Stimulated activated CD8-positive, alpha-beta memory T cell treated with anti-CD3 and anti-CD28 coated beads, Interleukin-4, amount 100 ng/mL, for 24 hours (primary cell): ENCODE results near the gene MPPED2.
A peak's percentile ranks its signal among the peaks of the same experiment; 100 is the strongest.

Experiments used
- DNase-seq: peaks from one replicate; pipeline ENCODE4 v3.0.0-alpha.2; 2020; ENCODE audit warnings: low read depth

The MPPED2 gene, protein sequence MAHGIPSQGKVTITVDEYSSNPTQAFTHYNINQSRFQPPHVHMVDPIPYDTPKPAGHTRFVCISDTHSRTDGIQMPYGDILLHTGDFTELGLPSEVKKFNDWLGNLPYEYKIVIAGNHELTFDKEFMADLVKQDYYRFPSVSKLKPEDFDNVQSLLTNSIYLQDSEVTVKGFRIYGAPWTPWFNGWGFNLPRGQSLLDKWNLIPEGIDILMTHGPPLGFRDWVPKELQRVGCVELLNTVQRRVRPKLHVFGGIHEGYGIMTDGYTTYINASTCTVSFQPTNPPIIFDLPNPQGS

DNA sequence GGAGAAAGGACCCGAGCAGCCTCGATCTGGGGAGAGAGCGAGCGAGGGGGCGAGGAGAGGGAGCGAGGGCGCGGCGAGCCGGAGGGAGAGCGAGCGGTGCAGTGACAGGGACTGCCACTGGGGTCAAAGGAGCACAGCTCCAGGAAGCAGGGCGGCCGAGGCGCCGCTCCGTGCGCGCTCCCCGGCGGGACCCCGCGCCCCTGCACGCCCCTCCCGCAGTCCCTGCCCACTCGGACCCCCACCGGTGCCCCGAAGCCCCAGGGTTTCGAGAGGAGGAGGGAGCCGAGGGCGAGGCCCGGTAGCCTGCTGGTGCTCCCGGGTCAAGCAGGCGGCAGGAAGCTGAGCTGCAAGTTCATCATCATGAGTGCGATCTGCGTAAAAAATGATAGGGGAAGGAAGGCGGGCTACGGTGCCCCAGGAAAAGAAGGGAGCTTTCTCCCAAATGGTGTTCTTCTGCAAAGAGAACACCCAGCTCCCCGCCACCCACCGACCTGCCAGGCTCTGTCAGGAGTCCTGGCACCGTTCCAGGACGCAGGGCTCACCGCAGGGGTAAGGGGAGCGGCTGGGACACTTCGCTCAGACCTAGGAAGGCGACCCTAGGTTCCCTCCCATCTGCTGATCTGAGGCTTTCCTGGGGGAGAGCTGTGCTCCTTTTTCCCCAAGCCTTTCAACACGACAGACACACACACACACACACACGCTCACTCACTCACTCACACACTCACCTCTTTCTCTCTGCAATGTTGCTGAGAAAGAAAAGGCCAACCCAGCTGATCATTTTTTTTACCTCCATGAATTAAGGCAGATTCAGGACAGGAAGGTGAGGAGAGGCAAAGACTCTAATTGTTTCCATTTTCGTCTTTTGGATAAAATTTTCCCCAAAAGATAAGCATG lies at the start of gene MPPED2:
Gene MPPED2, minus strand, starts transcription at position 103 of the 894 bp plus-strand sequence. CDS start 5,980 bp downstream, outside the sequence.
- DNase-seq: peak; percentile 10

DNA sequence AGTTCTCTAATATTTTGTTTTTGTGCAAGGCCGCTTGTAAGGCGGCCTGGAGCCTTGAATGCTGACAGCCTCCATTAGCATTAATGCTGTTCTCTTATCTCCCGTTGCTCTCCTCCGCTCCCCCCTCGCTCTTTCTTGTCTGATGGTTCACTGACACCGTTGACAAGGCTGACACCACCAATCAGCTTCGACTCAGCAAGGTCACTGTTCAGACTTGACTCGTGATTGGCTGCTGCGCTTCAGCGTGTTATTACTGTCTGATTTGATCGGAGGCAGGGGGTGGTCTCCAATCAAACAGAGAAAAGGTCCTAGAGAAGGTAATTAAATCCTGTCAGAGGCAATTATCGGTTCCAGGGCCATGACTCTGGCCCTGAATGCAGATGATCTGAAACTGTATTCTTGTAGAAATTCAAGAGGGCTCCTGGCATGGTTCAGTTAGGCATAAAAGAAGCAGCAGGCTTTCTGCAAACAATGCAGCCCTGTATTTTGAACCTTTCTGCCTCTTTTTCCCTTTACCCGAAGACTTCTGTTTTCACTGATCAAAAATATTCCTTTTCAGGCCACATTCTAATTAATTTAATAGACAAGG lies 49.3 kb upstream of the MPPED2 start:
- DNase-seq: no peak

DNA sequence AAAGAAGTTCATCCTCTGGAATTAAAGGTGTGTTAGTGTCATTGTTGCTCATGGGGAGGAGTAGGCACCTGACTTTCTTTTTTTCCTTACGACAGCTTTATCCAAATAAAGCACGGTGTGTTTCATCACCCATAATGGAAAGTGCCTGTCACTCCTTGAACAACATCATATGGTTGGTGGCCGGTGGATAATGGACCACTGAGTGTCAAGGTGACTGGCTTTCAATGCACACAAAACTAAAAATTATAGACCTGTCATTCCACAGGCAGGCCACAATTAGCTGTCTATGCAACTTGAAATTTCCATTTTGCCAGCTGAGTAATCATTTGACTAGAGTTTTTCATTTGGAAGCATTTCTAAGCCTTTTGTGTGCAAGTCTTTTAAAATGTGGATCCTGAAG lies 45.0 kb upstream of the MPPED2 start:
- DNase-seq: no peak

DNA sequence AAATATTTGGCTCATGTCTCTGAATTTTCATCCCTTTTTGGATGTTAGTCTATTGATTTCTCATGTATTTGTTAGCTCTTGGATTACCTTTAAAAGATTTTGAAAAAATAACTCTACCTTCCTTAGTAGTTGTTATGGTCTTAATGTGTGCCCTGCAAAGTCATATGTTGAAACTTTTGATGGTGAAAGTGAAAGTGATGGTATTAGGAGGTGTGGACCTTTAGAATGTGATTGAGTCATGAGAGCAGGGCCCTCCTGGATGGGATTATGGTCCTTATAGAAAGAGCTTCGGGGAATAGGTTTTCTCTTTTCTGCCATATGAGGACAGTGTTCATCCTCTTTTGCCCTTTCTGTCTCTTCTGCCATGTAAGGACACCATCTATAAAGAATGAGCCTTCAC lies 33.6 kb upstream of the MPPED2 start:
- no peak for DNase-seq

DNA sequence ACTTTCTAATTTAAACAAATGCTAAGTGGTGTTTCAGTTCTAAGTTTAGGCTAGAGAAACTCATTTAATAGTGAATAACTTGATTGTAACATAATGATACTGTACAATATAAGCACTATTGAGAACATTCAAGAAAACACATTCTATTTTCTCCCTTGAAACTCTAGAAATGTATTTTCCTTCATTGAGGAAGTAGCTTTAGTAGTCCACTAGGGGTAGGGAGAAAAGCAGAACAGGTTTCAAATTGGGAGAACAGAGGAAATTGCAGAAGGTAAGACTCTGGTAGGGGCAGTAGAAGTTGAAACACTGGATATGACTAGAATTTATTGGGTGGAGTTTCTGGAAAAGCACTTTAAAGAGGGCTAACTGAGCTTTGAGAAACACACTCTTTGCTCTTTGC lies 31.6 kb upstream of the MPPED2 start:
- DNase-seq: no peak

DNA sequence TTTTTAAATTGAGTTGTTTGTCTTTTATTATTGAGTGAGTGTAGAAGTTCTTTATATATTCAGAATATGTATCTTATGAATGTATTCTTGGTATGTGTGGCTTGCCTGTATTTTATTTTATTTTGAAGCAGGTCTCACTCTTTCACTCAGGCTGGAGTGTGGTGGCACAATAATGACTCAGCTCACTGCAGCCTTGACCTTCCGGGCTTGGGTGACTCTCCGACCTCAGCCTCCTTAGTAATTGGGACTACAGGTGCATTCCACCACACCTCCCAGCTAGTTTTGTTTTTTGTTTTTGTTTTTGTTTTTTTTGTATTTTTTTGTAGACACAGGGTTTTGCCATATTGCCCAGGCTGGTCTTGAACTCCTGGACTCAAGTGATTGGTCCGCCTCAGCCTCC lies 24.5 kb upstream of the MPPED2 start:
- DNase-seq: no peak

DNA sequence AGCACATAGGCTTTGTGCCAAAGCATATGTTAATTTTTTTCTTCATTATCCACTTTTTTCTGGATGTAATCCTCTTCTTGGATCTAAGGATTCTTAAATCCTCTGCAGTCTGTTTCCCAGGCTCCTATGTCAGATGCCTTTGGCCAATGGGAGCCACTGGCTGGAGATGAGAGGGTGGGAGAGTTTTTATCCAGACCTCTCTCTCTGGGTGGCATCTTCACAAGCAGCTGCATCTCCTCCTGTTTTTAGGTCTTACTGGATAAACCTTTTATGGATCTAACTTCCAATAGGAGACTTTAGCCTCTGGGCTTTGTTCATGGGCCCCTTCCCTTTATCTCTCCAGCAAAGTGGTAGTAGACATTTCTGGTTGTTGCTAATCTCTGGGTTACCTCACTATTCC lies 22.4 kb upstream of the MPPED2 start:
- DNase-seq: no peak

DNA sequence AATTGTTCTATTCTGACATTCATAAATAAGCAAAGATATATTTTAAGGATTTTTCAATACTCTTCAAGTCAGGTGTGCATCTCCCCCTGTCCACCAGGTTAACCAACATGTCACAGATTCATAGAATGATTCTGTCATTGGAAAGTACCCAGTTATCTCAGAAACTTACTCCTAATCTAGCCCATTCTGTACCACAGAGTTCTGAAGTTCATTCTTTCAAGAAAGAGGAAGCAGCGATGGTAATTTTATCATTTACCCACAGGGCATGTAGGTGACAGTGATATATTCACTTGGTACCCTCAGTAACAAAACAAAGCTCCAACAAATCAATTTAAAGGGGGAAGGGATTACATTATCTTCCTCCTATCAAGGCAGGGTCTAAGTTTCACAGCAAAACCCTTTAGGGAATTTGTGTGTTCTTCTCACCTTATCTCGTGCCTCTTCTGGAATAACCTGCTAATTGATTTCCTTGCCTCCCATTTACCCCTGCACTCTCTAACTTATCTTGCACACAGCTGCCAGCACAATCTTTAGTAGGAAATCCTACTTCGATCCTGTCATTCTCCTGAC lies 19.0 kb upstream of the MPPED2 start:
- DNase-seq: no peak

DNA sequence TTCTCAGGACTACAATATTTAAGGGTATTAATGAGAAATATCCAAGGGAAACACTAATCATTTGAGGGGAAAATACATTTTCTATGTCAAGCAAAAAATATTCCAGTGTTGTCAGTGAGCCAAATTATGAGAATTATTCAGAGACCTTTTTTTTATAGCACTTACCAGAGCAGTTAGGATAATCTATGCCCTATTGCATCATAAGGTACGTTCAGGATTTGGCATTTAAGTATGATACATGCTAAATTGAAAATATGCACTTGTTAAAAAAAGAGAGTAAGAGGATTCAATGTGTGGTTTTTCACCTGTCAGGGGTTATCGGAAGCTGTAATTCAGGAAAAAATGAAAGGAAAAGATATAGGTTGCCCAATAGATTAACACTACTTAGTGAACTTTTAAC lies 17.2 kb upstream of the MPPED2 start:
- no peak for DNase-seq

DNA sequence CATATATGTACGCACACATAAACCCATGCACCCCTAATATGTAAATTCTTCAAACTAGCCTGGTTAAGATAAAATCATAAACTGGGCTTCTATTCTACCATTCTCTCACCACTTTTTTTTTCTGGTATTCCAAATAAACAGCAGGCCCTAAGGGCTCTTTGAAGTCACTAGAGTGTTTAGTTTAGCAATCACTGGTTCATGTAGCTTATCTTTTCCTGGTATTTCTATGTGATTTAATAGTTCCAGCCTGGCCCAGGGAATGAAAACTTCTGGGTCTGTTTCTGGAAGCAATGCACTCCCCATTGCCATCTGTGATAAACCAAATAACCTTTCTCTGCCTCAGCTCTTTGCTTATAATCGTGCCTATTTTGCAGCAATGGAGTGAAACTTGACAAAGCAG lies 10.7 kb upstream of the MPPED2 start:
- no peak for DNase-seq

DNA sequence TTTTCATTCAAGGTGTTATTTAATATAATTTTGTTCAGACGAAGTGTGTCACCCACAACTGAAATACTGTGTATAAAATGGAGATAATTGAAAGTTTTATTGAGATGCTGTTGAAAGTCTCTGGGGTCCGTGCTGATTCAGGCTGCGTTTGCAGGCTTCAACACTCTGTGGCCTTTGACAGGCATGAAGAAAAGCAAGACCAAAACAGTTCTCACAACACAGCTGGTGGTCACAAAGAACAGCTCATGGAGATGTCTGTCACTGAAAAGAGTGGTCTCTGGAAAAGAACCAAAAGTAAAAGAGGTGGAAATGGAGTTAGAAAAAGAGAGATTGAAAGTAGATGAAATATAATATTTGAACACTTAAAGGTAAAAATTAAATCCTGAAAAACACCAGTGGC lies 9.8 kb upstream of the MPPED2 start:
- no peak for DNase-seq

DNA sequence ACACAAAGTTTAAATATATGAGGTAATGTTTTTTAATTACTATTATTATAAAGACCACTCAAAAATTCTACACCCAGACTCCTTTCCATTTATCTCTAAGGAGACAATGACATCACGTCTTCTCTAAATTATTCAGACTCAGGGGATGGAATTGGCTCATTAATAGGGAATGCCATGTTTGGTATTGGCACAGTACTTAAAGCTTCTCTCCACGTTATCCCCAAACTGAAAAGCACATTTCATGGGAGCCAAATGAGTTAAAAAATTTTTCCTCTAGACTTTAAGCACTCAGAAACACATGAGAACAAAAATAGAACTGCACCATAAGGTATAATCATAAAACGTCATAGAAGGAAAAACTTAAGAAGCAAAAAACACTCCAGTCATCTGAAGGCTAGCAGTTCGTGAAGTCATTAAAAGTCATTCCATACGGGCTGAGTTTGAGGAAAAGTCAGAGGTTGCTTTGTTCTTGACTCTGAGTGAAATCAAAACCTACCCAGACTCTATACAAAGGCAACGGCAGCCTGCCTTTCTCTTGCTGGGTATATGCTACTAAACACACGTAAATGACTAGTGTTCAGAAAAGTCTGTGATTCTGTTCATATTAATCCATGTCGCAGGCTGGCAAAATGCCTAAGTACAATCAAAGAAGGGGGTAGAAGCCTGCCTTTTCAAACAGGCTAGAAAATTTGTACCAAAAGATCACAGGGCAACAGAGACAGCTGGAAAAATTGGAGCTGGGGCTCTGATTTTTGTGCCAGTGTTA lies 8.7 kb upstream of the MPPED2 start:
- DNase-seq: no peak

DNA sequence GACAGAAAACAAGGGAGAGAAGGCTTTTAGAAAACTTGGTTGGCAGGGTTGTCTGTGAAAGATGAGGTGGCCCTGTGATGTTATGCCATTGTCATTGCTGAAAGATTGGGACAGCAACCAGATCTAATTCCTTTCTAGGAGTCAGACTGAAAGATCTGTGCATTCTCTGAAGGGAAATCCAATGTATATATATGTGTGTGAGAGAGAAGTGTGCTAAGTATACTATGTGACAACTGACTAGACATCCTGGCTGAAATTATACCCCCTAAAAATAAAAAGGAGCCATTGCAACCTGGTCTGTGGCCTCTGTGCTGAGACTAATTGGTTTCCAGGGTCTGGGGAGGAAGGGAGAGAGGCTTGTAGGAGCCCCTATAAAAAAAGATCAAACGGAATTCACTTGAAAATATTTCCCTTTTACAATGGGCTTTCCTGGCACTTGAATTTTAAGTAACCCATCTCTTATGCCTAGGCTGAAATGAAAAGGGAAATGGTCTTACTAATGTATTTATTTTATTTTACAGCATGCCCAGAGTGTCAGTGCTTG lies 1.2 kb upstream of the MPPED2 start:
- DNase-seq: no peak

DNA sequence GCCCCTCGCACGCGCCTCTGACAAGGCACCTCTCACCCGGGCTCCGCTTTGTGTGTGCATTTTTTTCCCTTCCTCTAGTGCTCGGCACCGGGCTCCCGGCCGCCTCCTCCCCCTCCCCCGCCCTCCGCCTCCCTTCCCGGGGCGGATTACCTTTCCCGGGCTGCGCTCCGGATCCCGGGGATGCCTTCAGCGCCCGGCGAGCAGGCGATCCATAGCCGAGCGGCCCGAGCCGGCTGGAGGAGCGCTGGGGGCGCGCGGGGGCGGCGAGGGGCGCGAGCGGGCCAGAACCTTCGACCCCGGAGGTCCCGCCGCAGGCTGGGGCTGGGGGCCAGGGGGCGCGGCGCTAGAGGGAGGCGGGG lies 282 bp downstream of the MPPED2 start:
- DNase-seq: no peak

DNA sequence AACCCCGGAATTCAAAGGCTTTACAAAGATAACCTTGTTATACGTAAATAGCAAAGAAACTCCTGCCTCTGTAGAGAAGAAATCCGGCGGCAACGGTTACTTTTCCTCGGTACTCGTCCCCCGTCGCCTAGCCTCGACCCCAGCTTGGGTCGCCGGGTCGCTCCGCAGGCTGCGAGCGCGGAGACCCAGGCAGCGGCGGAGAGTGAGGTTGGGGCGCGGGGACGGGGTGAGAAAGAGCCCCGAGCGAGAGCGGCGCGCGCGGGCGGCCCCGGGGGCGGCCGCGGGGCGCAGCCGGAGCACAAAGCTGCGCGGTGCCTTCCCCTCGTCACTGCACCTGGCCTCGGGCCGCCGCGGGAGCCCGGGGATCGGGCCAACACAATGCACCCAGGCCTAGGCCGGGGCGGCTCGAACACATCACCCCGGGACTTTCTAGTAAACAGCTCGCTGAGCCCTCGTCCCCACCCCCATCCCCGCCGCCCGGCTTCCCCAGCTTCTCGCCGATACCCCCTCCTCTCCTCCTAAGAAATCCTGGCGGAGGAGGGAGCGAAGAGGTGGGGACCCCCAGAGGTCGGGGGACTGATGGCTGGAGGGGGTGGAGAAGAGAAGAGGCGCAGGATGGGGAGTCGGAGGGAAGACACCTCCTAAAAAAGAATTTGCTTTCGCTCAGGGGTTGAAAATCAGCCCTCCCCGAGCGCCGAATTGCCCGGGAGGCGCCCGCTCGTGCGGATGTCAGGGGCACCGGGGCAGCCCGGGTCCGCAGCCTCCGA lies 845 bp downstream of the MPPED2 start:
- no peak for DNase-seq

DNA sequence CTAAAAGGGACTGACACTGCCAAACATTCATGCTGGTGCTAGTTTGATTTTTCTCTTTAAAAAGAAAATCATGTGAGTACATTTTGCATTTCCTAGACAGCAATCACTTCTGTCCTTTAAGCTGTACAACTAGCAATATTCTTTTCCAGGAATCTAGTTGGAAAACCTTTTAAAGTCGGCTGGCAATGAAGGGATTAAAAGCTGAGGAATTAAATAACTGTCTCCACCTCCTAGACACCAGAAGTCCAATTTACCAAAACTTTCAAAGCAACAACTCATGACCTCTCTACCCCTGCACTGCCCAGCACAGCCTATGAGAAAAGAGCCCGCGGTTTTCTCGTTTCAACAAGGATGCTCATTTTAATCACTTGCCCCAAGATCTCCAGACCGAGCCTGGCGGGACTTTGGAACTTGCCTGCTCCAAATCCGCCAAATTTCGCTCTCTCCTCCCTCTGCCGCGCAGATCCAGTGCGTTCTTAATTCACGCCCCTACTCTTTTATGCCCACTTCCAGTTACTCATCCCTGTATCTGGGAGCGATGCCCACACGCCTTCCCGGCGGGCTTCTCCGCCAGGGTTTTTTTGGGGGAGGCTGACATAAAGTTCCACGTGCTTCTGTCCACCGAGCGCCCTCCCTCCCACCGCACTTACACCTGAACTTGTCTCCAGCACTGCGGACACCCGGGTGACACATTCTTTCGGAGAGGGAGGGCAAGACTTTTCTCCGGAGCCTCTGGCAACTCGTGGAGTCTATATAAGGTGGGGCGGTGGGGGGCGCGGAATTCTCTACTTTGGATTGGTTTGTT lies 2.5 kb downstream of the MPPED2 start:
- no peak for DNase-seq

DNA sequence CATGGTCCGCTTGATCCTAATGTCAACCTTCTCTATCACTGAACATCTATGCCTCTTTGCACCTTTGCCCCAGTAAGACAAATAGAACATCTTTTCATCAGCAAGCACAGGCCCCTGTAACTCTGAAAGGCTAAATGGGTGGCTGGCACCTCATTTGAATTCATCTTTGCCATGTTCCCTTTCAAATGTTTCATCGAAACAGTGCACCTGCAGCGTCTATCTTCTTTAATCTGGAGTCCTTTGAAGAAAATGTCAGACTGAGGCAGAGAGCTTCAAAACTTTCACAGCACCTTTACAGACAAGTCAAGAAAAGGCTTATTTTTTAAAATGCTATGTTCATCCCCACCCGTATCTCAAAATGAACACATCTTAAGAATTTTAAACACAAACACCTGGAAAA lies 3.4 kb downstream of the MPPED2 start:
- DNase-seq: no peak

DNA sequence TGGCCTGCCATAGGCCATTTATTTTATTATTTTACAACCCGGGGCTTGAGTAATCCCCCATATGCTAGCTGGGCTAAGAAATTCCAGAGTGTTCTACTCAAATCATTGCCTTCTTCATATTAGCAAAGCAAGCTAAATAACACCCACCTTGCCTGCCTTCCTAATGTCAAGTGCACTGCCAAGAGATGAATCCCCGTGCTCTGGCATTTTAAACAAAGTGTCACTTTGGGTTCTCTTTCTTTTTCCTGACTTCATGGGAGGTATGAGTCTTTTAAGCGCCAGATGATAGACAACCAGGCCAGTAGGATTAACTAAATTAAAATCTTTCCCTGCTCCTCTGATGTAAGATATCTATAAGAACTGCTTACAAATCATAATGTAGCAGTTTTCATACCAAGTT lies 4.5 kb downstream of the MPPED2 start:
- no peak for DNase-seq

DNA sequence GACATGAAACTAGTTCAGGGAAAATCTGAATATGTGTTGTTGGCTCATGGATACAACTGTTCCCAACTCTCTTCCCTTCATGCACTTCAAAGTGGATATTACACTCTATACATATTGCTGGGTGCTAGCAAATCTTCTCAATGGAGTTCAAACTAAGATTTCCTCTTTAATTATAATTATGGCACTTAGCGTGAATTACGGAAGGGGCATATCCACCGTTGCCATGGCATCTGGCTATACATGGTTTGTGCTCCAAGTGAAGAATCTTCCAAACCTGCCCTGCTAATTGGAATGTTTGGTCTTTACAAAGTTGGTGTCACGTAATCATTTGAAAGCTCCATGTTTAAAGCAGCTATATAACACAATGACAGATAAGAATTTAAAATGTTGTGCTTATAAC lies 5.6 kb downstream of the MPPED2 start:
- DNase-seq: no peak
